Endodermal cell (in vitro differentiated cells): ENCODE results near the gene C5AR1. TPM values are rescaled to one million over a fixed set of nuclear protein-coding genes. Genes with fewer than 3 reads are reported as not detected.
"Not testable (repeated sequence)": the region's sequence is repeated elsewhere in the genome, so short reads cannot be mapped to it uniquely, and the experiment has no call there.

Experiments
- DNase-seq: peaks from one replicate; pipeline ENCODE4 v3.0.0-alpha.2; 2017
- H3K27ac ChIP-seq: 2 replicates; pipeline ENCODE4 v1.5.1; 2013; ENCODE audit warnings: mild to moderate bottlenecking, low read depth, low read length, moderate library complexity
- H3K27me3 ChIP-seq: 2 replicates; pipeline ENCODE4 v1.6.1; 2013; ENCODE audit warnings: mild to moderate bottlenecking, low read length, moderate library complexity; ENCODE audit not compliant: insufficient read depth, control insufficient read depth, poor library complexity, severe bottlenecking
- H3K36me3 ChIP-seq: 2 replicates; pipeline ENCODE4 v1.7.0; 2013; ENCODE audit warnings: mild to moderate bottlenecking, low read length, moderate library complexity; ENCODE audit not compliant: control insufficient read depth, insufficient read depth
- H3K4me1 ChIP-seq: one replicate; pipeline ENCODE4 v1.7.0; 2013; ENCODE audit warnings: low read length; ENCODE audit not compliant: control insufficient read depth, insufficient read depth
- H3K4me3 ChIP-seq: 2 replicates; pipeline ENCODE4 v1.5.1; 2013; ENCODE audit warnings: mild to moderate bottlenecking, low read length, moderate library complexity
- H3K9ac ChIP-seq: 2 replicates; pipeline ENCODE4 v1.6.1; 2013; ENCODE audit warnings: mild to moderate bottlenecking, low read length, moderate library complexity; ENCODE audit not compliant: poor library complexity, severe bottlenecking; ENCODE audit errors: extremely low read depth
- H3K9me3 ChIP-seq: 2 replicates; pipeline ENCODE4 v1.6.1; 2013; ENCODE audit warnings: mild to moderate bottlenecking, low read length, moderate library complexity; ENCODE audit not compliant: control insufficient read depth
- H3K27ac Mint-ChIP-seq: 2 replicates; pipeline ENCODE4 v1.8.0; 2020; ENCODE audit warnings: mixed read lengths
- H3K27me3 Mint-ChIP-seq: 2 replicates; pipeline ENCODE4 v1.8.0; 2021; ENCODE audit warnings: mild to moderate bottlenecking, mixed read lengths; ENCODE audit not compliant: insufficient read depth
- H3K36me3 Mint-ChIP-seq: 2 replicates; pipeline ENCODE4 v1.8.0; 2020; ENCODE audit warnings: low read depth, mixed read lengths
- H3K4me1 Mint-ChIP-seq: 2 replicates; pipeline ENCODE4 v1.8.0; 2020; ENCODE audit warnings: mixed read lengths
- H3K4me3 Mint-ChIP-seq: 2 replicates; pipeline ENCODE4 v1.8.0; 2020; ENCODE audit warnings: mild to moderate bottlenecking, moderate library complexity, mixed read lengths
- H3K9me3 Mint-ChIP-seq: 2 replicates; pipeline ENCODE4 v1.8.0; 2020; ENCODE audit warnings: mild to moderate bottlenecking, mixed read lengths
- WGBS, 2 experiments: methylation state at CpG; one replicate each; pipeline versions ENCODE4 v1.1.5 to v1.1.7; 2013; ENCODE audit warnings: missing lambda C conversion rate in 2 of 2, mixed read lengths in 1 of 2; ENCODE audit not compliant: insufficient coverage in 1 of 2, insufficient read length in 1 of 2; 5-methylcytosine and 5-hydroxymethylcytosine counted together
- long read RNA-seq, 4 experiments: library from polyadenylated mRNA in 2 of 4; library from RNA in 1 of 4; library from capped mRNA in 1 of 4; stranded (forward) in 3 of 4; unstranded in 1 of 4; transcript quantifications; one replicate each; pipeline ENCODE4 v2.0.0, GENCODE V29; 2020 to 2021; ENCODE audit warnings: inconsistent platforms in 1 of 4
- polyA plus RNA-seq, 2 experiments: library from polyadenylated mRNA; stranded (reverse); fragments of 50-300 nt; gene quantifications; one replicate each; pipeline ENCODE4 v1.2.3, GENCODE V29; 2013
- total RNA-seq, 2 donors: library from RNA; stranded (reverse); fragmentation: NEBNext Ultra II Directional in 1 of 2; extraction: Animal tissue kit (Norgen Biotek cat#: 25700) in 1 of 2; gene quantifications; 2 replicates in 1 of 2; 3 replicates in 1 of 2; pipeline ENCODE4 v1.2.1, GENCODE V29; 2021
- TF ChIP-seq, protein P1 (sequence below): fragments of 200-600 bp; sonication (generic); conservative IDR thresholded peaks from 2 replicates; pipeline ENCODE4 v1.5.0; 2021; ENCODE audit warnings: antibody characterized with exemption, mild to moderate bottlenecking

C5AR1 gene
- total RNA-seq: under 1 TPM in 1 of 2 donors, not detected in 1; 0.48 TPM
- 1.2 TPM for polyA plus RNA-seq (2013, experiment 1 of 2)
- polyA plus RNA-seq (2013, experiment 2 of 2): 0.37 TPM
- long read RNA-seq, experiment 1: 0 reads
- long read RNA-seq, experiment 2, partial matches to known transcripts: 0 of 1 reads
- long read RNA-seq, experiment 2, other reads (novel, unspliced or antisense): 1 of 1 reads
- long read RNA-seq, experiment 3: 0 reads
- long read RNA-seq, experiment 4: 0 reads

DNA sequence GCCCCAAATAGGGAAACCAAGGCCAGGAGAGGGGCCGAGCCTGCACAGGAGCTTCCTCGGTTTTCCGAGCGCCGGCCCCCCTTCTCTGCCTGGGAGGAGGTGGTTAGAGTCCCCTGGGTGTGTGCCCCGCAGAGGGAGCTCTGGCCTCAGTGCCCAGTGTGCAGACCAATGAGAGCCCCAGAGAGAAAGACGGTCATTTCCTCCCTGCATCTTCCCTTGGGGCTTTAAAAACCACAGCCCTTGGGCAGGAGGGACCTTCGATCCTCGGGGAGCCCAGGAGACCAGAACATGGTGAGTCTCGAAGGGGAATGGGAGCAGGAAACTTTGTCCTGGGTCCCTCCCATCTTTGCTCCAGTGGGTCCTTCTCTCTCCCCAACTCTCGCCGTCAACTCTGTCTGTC, at the start of gene C5AR1:
C5AR1 (plus strand) TSS at position 254 of the 400 bp plus-strand sequence; CDS start at position 289, 35 bp downstream.
- no peak for DNase-seq
- Histone ChIP-seq H3K4me1 (no peaks in the 10 kb centered on the region), H3K36me3 (no peaks in the 10 kb centered on the region), H3K27ac (no peak within 1 kb of the TSS), H3K9ac (no peak within 1 kb of the TSS), H3K9me3 (no peaks in the 10 kb centered on the region), H3K27me3 (no peaks in the 10 kb centered on the region), H3K4me3 (no peak within 1 kb of the TSS)
- Mint-ChIP-seq H3K36me3 (no peaks in the 10 kb centered on the region), H3K27ac (no peak within 1 kb of the TSS), H3K9me3 (peaks cover 3% of the 10 kb centered on the region), H3K4me3 (no peak within 1 kb of the TSS), H3K4me1 (peaks cover 2% of the 10 kb centered on the region), H3K27me3 (no peaks in the 10 kb centered on the region)
- TF ChIP-seq, protein P1, sequence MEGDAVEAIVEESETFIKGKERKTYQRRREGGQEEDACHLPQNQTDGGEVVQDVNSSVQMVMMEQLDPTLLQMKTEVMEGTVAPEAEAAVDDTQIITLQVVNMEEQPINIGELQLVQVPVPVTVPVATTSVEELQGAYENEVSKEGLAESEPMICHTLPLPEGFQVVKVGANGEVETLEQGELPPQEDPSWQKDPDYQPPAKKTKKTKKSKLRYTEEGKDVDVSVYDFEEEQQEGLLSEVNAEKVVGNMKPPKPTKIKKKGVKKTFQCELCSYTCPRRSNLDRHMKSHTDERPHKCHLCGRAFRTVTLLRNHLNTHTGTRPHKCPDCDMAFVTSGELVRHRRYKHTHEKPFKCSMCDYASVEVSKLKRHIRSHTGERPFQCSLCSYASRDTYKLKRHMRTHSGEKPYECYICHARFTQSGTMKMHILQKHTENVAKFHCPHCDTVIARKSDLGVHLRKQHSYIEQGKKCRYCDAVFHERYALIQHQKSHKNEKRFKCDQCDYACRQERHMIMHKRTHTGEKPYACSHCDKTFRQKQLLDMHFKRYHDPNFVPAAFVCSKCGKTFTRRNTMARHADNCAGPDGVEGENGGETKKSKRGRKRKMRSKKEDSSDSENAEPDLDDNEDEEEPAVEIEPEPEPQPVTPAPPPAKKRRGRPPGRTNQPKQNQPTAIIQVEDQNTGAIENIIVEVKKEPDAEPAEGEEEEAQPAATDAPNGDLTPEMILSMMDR: no peak
- WGBS, 2 experiments: 73% methylated on average over 6 to 12 of the region's 12 CpGs

DNA sequence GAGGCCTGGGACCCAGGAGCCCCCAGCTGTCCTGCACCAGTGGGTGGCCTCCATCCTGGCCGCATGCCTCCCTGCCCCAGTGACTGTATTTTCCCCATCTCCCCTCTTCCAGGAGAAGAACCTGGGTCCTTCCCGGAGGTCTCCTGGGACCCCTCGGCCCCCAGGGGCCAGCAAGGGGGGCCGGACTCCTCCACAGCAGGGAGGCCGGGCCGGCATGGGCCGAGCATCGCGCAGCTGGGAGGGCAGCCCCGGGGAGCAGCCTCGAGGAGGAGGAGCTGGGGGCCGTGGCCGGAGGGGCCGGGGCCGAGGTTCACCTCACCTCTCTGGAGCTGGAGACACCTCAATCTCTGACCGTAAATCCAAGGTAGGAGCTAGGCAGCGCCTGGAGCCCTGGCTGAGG, 49.2 kb upstream of the C5AR1 start:
- WGBS, 2 experiments: 88 to 97% methylated on average over 4 to 17 of the region's 17 CpGs
- peaks cover 54% of the 10 kb centered on the region for H3K36me3 Mint-ChIP-seq
- Histone ChIP-seq H3K9me3 (no peaks in the 10 kb centered on the region), H3K27ac (no peak overlapping the region), H3K9ac (no peak overlapping the region), H3K36me3 (peaks cover 58% of the 10 kb centered on the region), H3K4me1 (peaks cover 7% of the 10 kb centered on the region), H3K4me3 (no peak overlapping the region), H3K27me3 (no peaks in the 10 kb centered on the region)
- TF ChIP-seq, protein P1: no peak
- H3K4me3 Mint-ChIP-seq: no peak overlapping the region
- DNase-seq: no peak
- no peaks in the 10 kb centered on the region for H3K27me3 Mint-ChIP-seq
- H3K4me1 Mint-ChIP-seq: peaks cover 12% of the 10 kb centered on the region
- peak overlapping the region; percentile 55 for H3K27ac Mint-ChIP-seq
- H3K9me3 Mint-ChIP-seq: no peaks in the 10 kb centered on the region

DNA sequence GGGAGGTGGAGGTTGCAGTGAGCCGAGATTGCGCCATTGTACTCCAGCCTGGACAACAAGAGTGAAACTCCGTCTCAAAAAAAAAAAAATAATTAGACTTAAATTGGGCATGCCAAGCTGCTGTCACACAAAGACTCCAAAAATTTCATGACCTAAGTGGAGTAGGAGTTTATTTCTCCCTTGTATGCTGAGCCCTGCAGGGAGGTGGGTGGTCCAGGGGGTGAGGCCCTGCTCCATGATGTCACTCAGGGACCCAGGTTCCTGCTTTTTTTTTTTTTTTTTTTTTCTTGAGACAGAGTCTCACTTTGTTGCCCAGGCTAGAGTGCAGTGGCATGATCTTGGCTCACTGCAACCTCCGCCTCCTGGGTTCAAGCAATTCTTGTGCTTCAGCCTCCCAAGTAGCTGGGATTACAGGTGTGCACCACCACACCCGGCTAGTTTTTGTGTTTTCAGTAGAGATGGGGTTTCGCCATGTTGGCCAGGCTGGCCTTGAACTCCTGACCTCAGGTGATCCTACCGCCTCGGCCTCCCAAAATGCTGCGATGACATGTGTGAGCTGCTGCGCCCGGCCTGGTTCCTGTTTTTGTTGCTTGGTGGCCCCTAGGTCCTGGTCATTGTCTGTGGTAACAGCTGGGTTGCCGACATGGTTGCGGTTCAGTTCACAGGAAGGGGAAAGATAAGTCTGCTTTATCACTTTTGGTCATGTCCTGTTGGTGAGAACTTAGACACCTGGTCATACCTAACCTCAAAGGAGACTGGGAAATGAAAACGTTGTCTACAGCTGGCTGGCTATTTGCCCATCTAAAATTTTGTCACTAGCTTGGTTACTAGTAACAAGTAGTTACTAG, 47.5 kb upstream of the C5AR1 start:
- H3K27ac ChIP-seq, H3K27ac Mint-ChIP-seq, DNase-seq, H3K4me3 Mint-ChIP-seq, H3K4me3 ChIP-seq, H3K27me3 ChIP-seq, H3K9me3 ChIP-seq, H3K9me3 Mint-ChIP-seq, H3K9ac ChIP-seq, H3K4me1 ChIP-seq, H3K27me3 Mint-ChIP-seq: not testable (repeated sequence)
- peaks cover 66% of the 10 kb centered on the region for H3K36me3 Mint-ChIP-seq
- H3K36me3 ChIP-seq: peaks cover 70% of the 10 kb centered on the region
- WGBS, 2 experiments: 96% methylated on average over 12 to 14 of the region's 14 CpGs
- H3K4me1 Mint-ChIP-seq: peaks cover 12% of the 10 kb centered on the region
